NCI-H774 (cell line): ENCODE data around the gene CLDN25.
"Not testable (repeated sequence)": the region's sequence is repeated elsewhere in the genome, so short reads cannot be mapped to it uniquely, and the experiment has no call there.

Source experiments
- DNase-seq: peaks from one replicate; lab custom pipeline; 2025; lab: John Stamatoyannopoulos, UW

The CLDN25 gene

GRCh38 chr11:113779496-113779895 lies at the start of gene CLDN25:
CLDN25 (plus strand) TSS chr11:113779796; CDS start chr11:113779796, 0 bp downstream.
- no peak for DNase-seq

- DNase-seq: peak; percentile 36
These were observed 48.5 kb upstream of the CLDN25 start for GRCh38 chr11:113730887-113731726.

GRCh38 chr11:113732092-113732491 lies 47.5 kb upstream of the CLDN25 start:
- no peak for DNase-seq

GRCh38 chr11:113736323-113736722 lies 43.3 kb upstream of the CLDN25 start:
- DNase-seq: no peak

- DNase-seq: no peak
These were observed 26.7 kb upstream of the CLDN25 start for GRCh38 chr11:113752932-113753331.

GRCh38 chr11:113760241-113760640 lies 19.4 kb upstream of the CLDN25 start:
- DNase-seq: no peak

- not testable (repeated sequence) for DNase-seq
These were observed 16.6 kb upstream of the CLDN25 start for GRCh38 chr11:113763040-113763439.

GRCh38 chr11:113764527-113765219 lies 14.9 kb upstream of the CLDN25 start:
- no peak for DNase-seq

GRCh38 chr11:113771964-113772363 lies 7.6 kb upstream of the CLDN25 start:
- no peak for DNase-seq

GRCh38 chr11:113773092-113773415 lies 6.5 kb upstream of the CLDN25 start:
- DNase-seq: no peak

- peak; percentile 96 for DNase-seq
These were observed 6.0 kb upstream of the CLDN25 start, which contains the start of gene ZW10 for GRCh38 chr11:113773416-113774173. ZW10 (minus strand) TSS chr11:113773692; CDS start chr11:113773666, 26 bp downstream.

GRCh38 chr11:113774174-113774503 lies 5.5 kb upstream of the CLDN25 start:
- no peak for DNase-seq

- DNase-seq: peak; percentile 56
These were observed 1.3 kb upstream of the CLDN25 start for GRCh38 chr11:113778111-113778910.

- DNase-seq: no peak
These were observed 2.1 kb downstream of the CLDN25 start for GRCh38 chr11:113781682-113782081.

- DNase-seq: no peak
These were observed 2.5 kb downstream of the CLDN25 start for GRCh38 chr11:113782134-113782533.

GRCh38 chr11:113789016-113789415 lies 9.4 kb downstream of the CLDN25 start:
- DNase-seq: not testable (repeated sequence)

GRCh38 chr11:113789675-113790320 lies 10.2 kb downstream of the CLDN25 start:
- DNase-seq: no peak

- DNase-seq: peak; percentile 57
These were observed 17.2 kb downstream of the CLDN25 start for GRCh38 chr11:113796663-113797259.

- DNase-seq: no peak
These were observed 23.0 kb downstream of the CLDN25 start for GRCh38 chr11:113802621-113803020.

GRCh38 chr11:113805640-113806039 lies 26.0 kb downstream of the CLDN25 start:
- DNase-seq: no peak

- DNase-seq: no peak
These were observed 26.8 kb downstream of the CLDN25 start for GRCh38 chr11:113806406-113806805.
